Liver (tissue), 9 donors: ENCODE data around the gene ETS1. TPM values are rescaled to one million over a fixed set of nuclear protein-coding genes. Genes with fewer than 3 reads are reported as not detected.

Experiments used
- DNase-seq: peaks from one replicate; pipeline ENCODE4 v3.0.0-alpha.2; 2017; ENCODE audit warnings: low spot score
- H3K27ac ChIP-seq, 2 donors: one replicate each; pipeline ENCODE4 v1.7.0; 2013; ENCODE audit warnings: inconsistent platforms in 2 of 2, low read length in 2 of 2, control low read depth in 1 of 2, low read depth in 1 of 2, mild to moderate bottlenecking in 1 of 2
- H3K27me3 ChIP-seq, 4 donors: one replicate each; pipeline versions ENCODE4 v1.6.1 to v1.7.0; 2013; ENCODE audit warnings: low read length in 3 of 4, inconsistent platforms in 1 of 4, mild to moderate bottlenecking in 1 of 4, moderate library complexity in 1 of 4; ENCODE audit not compliant: control insufficient read depth in 4 of 4, insufficient read depth in 4 of 4
- H3K36me3 ChIP-seq, 4 donors: one replicate each; pipeline versions ENCODE4 v1.6.1 to v1.7.0; 2013; ENCODE audit warnings: low read length in 3 of 4, mild to moderate bottlenecking in 3 of 4, low read depth in 1 of 4, moderate library complexity in 1 of 4; ENCODE audit not compliant: control insufficient read depth in 4 of 4, insufficient read depth in 3 of 4
- H3K4me1 ChIP-seq, 4 donors: one replicate each; pipeline versions ENCODE4 v1.6.1 to v1.7.0; 2013; ENCODE audit warnings: low read length in 3 of 4, mild to moderate bottlenecking in 3 of 4, moderate library complexity in 1 of 4; ENCODE audit not compliant: control insufficient read depth in 4 of 4, insufficient read depth in 4 of 4
- H3K4me3 ChIP-seq, 3 donors: one replicate each; pipeline versions ENCODE4 v1.6.1 to v1.7.0; 2013; ENCODE audit warnings: low read length in 3 of 3, control low read depth in 1 of 3, low read depth in 1 of 3, mild to moderate bottlenecking in 1 of 3
- H3K9ac ChIP-seq, 2 donors: one replicate each; pipeline ENCODE4 v1.7.0; 2013; ENCODE audit warnings: low read length in 2 of 2, mild to moderate bottlenecking in 2 of 2, moderate library complexity in 2 of 2, control low read depth in 1 of 2, low read depth in 1 of 2
- H3K9me3 ChIP-seq, 4 donors: one replicate each; pipeline versions ENCODE4 v1.6.1 to v1.7.0; 2013; ENCODE audit warnings: low read length in 3 of 4; ENCODE audit not compliant: control insufficient read depth in 4 of 4
- ATF3 ChIP-seq: IDR thresholded peaks from 2 replicates; pipeline ENCODE4 v1.6.1; 2016; ENCODE audit warnings: antibody characterized with exemption
- EGR1 ChIP-seq, 2 donors: IDR thresholded peaks; 2 replicates each; pipeline ENCODE4 v1.6.1; 2016 to 2018; ENCODE audit warnings: antibody characterized with exemption in 2 of 2, low read depth in 2 of 2
- FOXA1 ChIP-seq: IDR thresholded peaks from 2 replicates; pipeline ENCODE4 v1.6.1; 2016; ENCODE audit warnings: antibody characterized with exemption
- FOXA2 ChIP-seq: IDR thresholded peaks from 2 replicates; pipeline ENCODE4 v1.6.1; 2016; ENCODE audit warnings: antibody characterized with exemption
- GABPA ChIP-seq, 2 donors: IDR thresholded peaks in 1 of 2; conservative IDR thresholded peaks in 1 of 2; 2 replicates each; pipeline ENCODE4 v1.6.1; 2016; ENCODE audit warnings: antibody characterized with exemption in 2 of 2, mild to moderate bottlenecking in 1 of 2, moderate library complexity in 1 of 2
- HNF4A ChIP-seq, 2 donors: conservative IDR thresholded peaks; 2 replicates each; pipeline ENCODE4 v1.6.1; 2016; ENCODE audit warnings: antibody characterized with exemption in 2 of 2, mild to moderate bottlenecking in 2 of 2
- HNF4G ChIP-seq: IDR thresholded peaks from 2 replicates; pipeline ENCODE4 v1.6.1; 2016; ENCODE audit warnings: antibody characterized with exemption
- JUND ChIP-seq, 2 donors: IDR thresholded peaks; 2 replicates each; pipeline ENCODE4 v1.6.1; 2016; ENCODE audit warnings: antibody characterized with exemption in 2 of 2
- MAX ChIP-seq: IDR thresholded peaks from 2 replicates; pipeline ENCODE4 v1.6.1; 2016; ENCODE audit warnings: antibody characterized with exemption
- NR2F2 ChIP-seq: IDR thresholded peaks from 2 replicates; pipeline ENCODE4 v1.6.1; 2016; ENCODE audit warnings: antibody characterized with exemption
- RAD21 ChIP-seq, 2 donors: IDR thresholded peaks; 2 replicates each; pipeline ENCODE4 v1.6.1; 2016; ENCODE audit warnings: antibody characterized with exemption in 2 of 2, mild to moderate bottlenecking in 2 of 2
- REST ChIP-seq: IDR thresholded peaks from 2 replicates; pipeline ENCODE4 v1.6.1; 2016; ENCODE audit warnings: antibody characterized with exemption, mild to moderate bottlenecking
- RXRA ChIP-seq, 2 donors: IDR thresholded peaks; 2 replicates each; pipeline ENCODE4 v1.6.1; 2017 to 2018; ENCODE audit warnings: antibody characterized with exemption in 2 of 2, mild to moderate bottlenecking in 1 of 2
- SP1 ChIP-seq: IDR thresholded peaks from 2 replicates; pipeline ENCODE4 v1.6.1; 2018; ENCODE audit warnings: antibody characterized with exemption, mild to moderate bottlenecking
- YY1 ChIP-seq: IDR thresholded peaks from 2 replicates; pipeline ENCODE4 v1.6.1; 2016; ENCODE audit warnings: antibody characterized with exemption, mild to moderate bottlenecking
- WGBS: extraction: QIAGEN DNeasy Blood & Tissue Kit; methylation state at CpG from one replicate; pipeline ENCODE4 v1.1.7; 2013; 5-methylcytosine and 5-hydroxymethylcytosine counted together
- polyA plus RNA-seq, 2 donors: library from polyadenylated mRNA; stranded (reverse) in 1 of 2; unstranded in 1 of 2; fragments of 200-250 nt in 1 of 2; fragments of >200 nt in 1 of 2; fragmentation: Nextera tagmentation in 1 of 2; extraction: Ambion mirVana in 1 of 2; gene quantifications; one replicate each; pipeline versions ENCODE4 v1.2.1 to v1.2.3, GENCODE V29; 2013 to 2015
- total RNA-seq, 2 donors: library from RNA; depleted of rRNA; stranded (reverse); fragments of >200 nt; gene quantifications; one replicate each; pipeline ENCODE4 v1.2.3, GENCODE V29; 2014
- TF ChIP-seq, protein P1 (sequence below): IDR thresholded peaks from 2 replicates; pipeline ENCODE4 v1.6.1; 2016; ENCODE audit warnings: antibody characterized with exemption
- TF ChIP-seq, protein P2 (sequence below): fragments of 150-350 bp; IDR thresholded peaks from 2 replicates; pipeline ENCODE4 v1.5.1; 2017; ENCODE audit warnings: improper control_type of control experiment, low read depth, low read length; ENCODE audit not compliant: missing input control
- donor health status: healthy.
- donor health status: healthy.
- donor health status: healthy.
- donor health status: healthy.
- donor health status: healthy.

ETS1 gene
- total and polyA plus RNA-seq, 4 donors, result 4.8 to 30.0 (median 20.3) TPM

GRCh38 chr11:128619007-128619406, 31.6 kb upstream of the ETS1 start:
- H3K9ac ChIP-seq, result no peak overlapping the region
- no peaks in the 10 kb centered on the region for H3K9me3 ChIP-seq
- 94% methylated on average over 5 of the region's 5 CpGs for WGBS
- TF ChIP-seq HNF4A (conservative IDR thresholded peaks at IDR 0.05) (no peak), FOXA1 (no peak), REST (no peak), RAD21 (IDR thresholded peaks at IDR 0.05) (no peak), GABPA (IDR thresholded peaks at IDR 0.05 in 1 of 2, conservative IDR thresholded peaks at IDR 0.05 in 1 of 2) (no peak), RXRA (IDR thresholded peaks at IDR 0.05) (no peak), SP1 (no peak), JUND (IDR thresholded peaks at IDR 0.05) (no peak), FOXA2 (no peak), YY1 (no peak), HNF4G (no peak), ATF3 (no peak), EGR1 (IDR thresholded peaks at IDR 0.05; ENCODE audit: low read depth in 2 of 2) (no peak), NR2F2 (no peak), MAX (no peak)
- TF ChIP-seq, protein P1, sequence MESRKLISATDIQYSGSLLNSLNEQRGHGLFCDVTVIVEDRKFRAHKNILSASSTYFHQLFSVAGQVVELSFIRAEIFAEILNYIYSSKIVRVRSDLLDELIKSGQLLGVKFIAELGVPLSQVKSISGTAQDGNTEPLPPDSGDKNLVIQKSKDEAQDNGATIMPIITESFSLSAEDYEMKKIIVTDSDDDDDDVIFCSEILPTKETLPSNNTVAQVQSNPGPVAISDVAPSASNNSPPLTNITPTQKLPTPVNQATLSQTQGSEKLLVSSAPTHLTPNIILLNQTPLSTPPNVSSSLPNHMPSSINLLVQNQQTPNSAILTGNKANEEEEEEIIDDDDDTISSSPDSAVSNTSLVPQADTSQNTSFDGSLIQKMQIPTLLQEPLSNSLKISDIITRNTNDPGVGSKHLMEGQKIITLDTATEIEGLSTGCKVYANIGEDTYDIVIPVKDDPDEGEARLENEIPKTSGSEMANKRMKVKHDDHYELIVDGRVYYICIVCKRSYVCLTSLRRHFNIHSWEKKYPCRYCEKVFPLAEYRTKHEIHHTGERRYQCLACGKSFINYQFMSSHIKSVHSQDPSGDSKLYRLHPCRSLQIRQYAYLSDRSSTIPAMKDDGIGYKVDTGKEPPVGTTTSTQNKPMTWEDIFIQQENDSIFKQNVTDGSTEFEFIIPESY, result no peak
- TF ChIP-seq, protein P2, sequence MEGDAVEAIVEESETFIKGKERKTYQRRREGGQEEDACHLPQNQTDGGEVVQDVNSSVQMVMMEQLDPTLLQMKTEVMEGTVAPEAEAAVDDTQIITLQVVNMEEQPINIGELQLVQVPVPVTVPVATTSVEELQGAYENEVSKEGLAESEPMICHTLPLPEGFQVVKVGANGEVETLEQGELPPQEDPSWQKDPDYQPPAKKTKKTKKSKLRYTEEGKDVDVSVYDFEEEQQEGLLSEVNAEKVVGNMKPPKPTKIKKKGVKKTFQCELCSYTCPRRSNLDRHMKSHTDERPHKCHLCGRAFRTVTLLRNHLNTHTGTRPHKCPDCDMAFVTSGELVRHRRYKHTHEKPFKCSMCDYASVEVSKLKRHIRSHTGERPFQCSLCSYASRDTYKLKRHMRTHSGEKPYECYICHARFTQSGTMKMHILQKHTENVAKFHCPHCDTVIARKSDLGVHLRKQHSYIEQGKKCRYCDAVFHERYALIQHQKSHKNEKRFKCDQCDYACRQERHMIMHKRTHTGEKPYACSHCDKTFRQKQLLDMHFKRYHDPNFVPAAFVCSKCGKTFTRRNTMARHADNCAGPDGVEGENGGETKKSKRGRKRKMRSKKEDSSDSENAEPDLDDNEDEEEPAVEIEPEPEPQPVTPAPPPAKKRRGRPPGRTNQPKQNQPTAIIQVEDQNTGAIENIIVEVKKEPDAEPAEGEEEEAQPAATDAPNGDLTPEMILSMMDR, result no peak
- H3K27me3 ChIP-seq, result no peaks in the 10 kb centered on the region
- H3K36me3 ChIP-seq, result no peaks in the 10 kb centered on the region
- peaks cover 1 to 2% (median 2%) of the 10 kb centered on the region in 4 donors for H3K4me1 ChIP-seq
- no peak for DNase-seq
- no peak overlapping the region for H3K4me3 ChIP-seq
- no peak overlapping the region for H3K27ac ChIP-seq

GRCh38 chr11:128618603-128619002, 31.2 kb upstream of the ETS1 start:
- no peak overlapping the region for H3K4me3 ChIP-seq
- H3K9ac ChIP-seq, result no peak overlapping the region
- DNase-seq, result no peak
- 97% methylated on average over 7 of the region's 7 CpGs for WGBS
- H3K9me3 ChIP-seq, result no peaks in the 10 kb centered on the region
- no peaks in the 10 kb centered on the region for H3K4me1 ChIP-seq
- no peaks in the 10 kb centered on the region for H3K36me3 ChIP-seq
- no peaks in the 10 kb centered on the region for H3K27me3 ChIP-seq
- H3K27ac ChIP-seq, result no peak overlapping the region
- TF ChIP-seq EGR1 (IDR thresholded peaks at IDR 0.05; ENCODE audit: low read depth in 2 of 2), result no peak
- TF ChIP-seq YY1, result no peak
- TF ChIP-seq REST, result no peak
- no peak for TF ChIP-seq FOXA2
- TF ChIP-seq ATF3, result no peak
- TF ChIP-seq NR2F2, result no peak
- TF ChIP-seq, protein P2, result no peak
- no peak for TF ChIP-seq MAX
- no peak for TF ChIP-seq SP1
- TF ChIP-seq GABPA (IDR thresholded peaks at IDR 0.05 in 1 of 2, conservative IDR thresholded peaks at IDR 0.05 in 1 of 2), result no peak
- no peak for TF ChIP-seq JUND (IDR thresholded peaks at IDR 0.05)
- TF ChIP-seq FOXA1, result no peak
